GM19463 (cell line): ENCODE results near the gene ABI1.
"Not testable (repeated sequence)": the region's sequence is repeated elsewhere in the genome, so short reads cannot be mapped to it uniquely, and the experiment has no call there.

Source experiments
- ATAC-seq: cut with Tn5 transposase; IDR thresholded peaks from one replicate; pipeline ENCODE4 v1.9.1; 2021; ENCODE audit warnings: mild to moderate bottlenecking, moderate library complexity; ENCODE audit not compliant: unreplicated experiment

The ABI1 gene

DNA sequence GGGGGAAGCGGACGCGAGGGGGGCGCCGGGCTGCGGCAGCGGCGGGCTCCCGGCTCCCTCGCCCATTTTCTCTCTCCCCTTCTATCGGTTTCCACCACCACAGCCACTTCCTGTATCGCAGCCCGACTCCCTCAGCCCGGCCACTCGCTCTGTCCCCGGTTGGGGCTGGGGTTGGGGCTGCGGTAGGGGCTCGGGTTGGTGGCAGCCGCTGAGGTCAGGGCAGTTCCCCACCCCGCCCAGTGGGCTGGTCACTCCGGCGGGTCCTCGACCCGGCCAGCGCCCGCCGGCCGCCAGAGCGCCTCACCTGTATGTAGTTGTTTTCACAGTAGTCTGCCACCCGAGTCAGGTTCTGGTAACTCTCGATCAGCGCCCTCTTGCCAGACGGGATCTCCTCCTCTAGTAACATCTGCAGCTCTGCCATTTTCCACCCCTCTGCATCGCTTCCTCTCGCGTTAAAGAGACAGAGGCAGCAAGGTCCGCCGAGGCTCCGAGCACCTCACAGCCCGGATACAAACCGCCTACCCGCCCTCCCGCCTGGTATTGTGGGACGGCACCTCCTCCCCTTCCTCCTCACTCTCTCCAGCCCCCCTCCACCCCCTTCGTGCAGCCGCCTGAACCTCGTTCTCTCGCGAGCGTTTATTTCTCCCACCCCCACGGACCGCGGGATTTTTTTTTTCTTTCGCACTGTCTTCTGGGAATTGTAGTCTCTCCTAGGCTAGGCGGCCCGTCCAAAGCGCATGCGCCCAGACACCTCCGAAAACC, at the start of gene ABI1:
Gene ABI1, minus strand, starts transcription at position 516 of the 762 bp plus-strand sequence. Its CDS starts 95 bp downstream, at position 421.
- ATAC-seq: peak; percentile 68

DNA sequence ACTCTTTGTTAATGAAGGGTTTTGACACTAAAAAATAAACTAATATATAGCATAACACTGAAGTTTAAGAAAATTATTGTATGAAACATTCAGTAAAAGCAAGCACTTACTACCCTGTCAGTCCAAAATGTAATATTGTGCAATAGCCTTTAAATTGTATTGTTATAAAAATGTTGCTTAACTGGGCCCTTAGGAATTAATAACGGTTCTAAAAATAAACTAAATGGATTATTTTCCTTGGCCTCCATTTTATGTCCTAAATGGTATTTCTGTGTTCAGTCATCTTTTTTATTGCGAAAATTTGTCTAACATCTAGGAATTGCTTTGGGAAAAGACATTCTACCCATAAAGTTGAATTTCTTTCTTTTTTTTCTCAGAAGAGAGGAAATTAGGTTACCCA, 49.0 kb upstream of the ABI1 start:
- no peak for ATAC-seq

DNA sequence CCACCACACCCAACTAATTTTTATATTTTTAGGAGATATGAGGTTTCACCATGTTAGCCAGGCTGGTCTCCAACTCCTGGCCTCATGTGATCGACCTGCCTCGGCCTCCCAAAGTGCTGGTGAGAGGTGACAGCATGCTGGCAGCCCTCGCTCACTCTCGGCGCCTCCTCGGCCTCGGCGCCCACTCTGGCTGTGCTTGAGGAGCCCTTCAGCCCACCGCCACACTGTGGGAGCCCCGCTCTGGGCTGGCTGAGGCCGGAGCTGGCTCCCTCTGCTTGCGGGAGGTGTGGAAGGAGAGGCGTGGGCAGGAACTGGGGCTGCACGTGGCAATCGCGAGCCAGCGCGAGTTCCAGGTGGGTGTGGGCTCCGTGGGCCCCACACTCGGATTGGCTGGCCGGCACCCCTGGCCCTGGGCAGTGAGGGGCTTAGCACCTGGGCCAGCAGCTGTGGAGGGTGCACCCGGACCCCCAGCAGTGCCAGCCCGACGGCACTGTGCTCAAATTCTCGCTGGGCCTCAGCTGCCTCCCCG, 44.6 kb upstream of the ABI1 start:
- not testable (repeated sequence) for ATAC-seq

DNA sequence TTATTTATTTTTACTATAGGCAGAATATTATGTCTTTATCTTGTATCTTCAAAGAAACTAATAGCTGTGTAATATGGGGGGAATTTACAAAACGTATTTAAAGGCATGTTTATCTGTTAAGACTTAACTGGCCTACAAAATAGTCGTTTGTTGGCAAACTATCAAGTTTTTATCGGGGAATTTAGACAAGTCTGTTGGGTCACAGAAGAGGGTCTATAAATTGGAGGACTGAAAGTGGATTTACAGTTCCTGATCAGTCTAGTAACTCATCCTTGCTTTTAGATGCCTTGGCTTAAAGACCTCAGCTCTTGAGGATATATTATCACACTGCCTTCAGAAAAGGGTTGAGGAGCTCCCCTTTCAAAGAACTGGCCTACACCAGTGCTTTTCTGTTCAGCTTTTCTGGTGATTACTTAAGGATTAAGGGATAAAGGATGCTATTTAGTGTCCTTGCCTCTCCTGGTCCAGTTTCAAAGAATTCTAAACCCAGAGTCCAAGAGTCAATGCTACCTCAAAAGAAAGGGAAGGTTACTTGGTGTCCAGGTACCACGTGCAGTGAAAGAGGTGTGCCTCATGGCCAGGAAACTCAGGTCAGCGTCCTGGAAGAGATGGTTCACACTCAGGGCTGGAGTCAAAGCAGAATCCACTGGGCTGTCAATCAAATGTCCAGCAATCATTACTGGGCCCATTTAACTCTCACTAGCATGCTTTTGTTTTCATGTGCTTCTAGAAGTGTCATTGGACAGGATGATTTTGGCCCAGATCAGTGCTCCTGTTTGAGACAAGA, 42.9 kb upstream of the ABI1 start:
- no peak for ATAC-seq

DNA sequence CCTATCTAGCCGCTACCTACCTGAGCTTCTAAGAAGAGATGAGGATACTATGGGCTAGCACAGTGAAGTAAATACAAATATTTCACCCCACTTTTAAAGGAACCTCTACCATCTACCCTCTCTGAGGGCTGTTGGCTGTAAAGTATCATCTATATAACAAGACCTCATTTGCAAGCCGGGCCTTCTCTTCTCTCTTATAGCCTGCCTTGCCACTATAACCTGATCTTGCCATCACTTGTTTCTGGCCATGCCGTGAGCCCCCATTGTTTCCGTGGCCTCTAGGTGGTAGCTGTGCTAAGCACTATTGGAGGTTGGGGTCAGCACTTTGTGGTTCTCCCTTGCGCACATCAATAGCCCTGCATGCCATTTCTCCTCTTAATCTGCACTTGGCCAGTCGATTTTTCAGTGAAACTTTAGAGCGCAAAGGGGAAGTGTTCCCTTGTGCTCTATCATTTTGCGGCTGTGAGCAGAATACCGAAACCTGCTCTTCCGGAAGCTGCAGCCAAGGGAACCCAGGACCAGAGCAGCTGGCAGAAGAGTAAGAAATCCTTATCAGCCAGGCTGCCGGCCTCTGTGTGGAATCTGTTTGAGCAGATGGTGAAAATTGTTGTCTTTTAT, 31.7 kb upstream of the ABI1 start:
- peak; percentile 94 for ATAC-seq

DNA sequence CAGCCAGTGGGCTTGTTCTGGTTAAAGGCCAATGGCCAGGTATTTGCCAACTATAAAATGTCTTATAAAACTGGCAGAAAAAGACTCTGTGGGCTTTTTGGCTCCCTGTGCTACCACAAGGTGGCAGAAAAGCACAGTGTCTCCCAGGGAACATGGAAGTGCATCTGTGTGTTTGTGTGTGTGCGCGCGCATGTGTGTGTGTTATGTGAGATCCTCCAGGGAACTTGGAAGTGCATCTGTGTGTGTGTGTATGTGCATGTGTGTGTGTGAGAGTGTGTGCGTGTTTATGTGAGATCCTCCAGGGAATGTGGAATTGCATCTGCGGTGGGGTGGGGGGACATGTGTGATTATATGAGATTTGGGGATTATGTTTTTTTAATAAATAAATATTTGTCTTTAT, 30.2 kb upstream of the ABI1 start:
- no peak for ATAC-seq

DNA sequence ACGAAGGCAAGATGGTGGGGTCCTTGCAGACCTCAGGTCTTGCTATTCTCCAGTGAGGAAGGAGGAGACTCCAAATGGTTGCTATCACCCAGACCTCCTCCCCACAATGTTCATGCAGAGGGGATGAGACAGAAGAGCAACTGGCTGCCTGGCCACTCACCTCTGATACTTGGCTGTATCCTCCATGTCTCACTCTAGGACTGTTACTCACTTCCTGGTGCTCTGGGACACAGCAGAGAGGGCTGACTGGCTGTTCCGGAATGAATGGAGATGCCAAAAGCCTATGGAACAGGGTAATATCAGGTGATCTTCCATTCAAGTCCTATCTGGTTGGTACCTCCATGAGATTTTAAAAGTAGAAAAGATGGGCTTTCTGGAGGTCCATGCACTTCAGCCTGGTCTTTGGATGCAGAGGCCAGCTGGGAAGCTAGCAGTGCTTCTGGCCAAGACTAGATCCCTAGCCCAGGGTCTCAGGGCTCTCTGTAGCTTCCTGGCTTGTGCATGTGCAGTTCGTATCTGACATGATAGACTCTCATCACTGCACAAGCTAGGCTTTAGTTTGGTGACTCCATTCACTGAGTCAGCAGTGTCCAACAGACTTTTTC, 27.0 kb upstream of the ABI1 start:
- ATAC-seq: no peak

DNA sequence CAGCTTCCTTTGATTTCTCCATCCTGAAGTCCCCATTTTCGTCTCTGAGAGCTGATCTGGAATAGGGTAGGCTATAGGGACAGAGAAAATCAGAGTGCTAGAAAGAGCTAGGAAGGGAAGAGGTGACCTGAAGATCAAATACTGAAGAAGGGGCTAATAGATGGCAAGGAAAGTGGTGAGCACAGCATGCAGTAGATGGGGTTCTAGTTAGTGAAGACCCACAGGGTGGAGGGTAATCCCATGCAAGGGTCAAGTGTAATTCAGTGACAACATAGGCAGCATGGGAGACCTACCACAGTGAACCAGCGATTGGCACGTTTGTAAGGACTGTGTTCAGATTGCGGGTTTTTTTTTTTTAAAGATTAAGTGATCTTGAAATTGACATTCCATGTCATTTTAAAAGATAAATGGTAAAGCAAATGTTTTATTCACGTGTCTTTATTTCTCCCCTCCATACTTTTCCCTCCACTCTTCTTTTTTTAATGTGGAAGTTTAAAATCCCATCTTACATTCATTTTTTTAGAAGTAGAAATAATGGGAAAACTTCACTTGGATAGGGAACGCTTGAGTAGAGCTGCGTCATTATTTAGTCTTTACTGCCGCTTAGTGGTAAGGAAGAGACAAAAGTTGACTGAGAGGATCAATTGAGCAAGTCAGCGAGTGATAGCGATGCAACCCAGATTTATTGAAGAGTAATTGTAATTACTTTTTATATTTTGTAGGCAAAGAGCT, 21.0 kb upstream of the ABI1 start:
- no peak for ATAC-seq

DNA sequence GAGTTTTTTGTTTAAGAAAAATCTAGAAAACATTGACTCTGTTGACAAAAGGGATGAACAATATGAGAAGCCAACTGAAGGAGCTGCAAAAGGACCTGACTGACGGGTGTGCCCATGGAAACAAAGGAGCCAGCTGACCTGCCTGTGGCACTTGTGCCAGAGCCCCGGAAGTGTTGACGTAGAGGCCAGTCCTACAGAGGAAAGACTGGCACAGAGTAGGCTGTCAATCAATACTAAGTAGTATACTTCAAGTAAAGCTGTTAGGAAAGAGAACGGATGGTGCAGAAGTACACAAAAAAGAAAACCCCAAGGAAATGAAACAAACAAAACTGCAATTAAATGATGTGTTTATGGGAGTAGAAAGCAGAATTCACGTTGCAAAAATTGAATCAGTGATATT, 19.0 kb upstream of the ABI1 start:
- no peak for ATAC-seq

DNA sequence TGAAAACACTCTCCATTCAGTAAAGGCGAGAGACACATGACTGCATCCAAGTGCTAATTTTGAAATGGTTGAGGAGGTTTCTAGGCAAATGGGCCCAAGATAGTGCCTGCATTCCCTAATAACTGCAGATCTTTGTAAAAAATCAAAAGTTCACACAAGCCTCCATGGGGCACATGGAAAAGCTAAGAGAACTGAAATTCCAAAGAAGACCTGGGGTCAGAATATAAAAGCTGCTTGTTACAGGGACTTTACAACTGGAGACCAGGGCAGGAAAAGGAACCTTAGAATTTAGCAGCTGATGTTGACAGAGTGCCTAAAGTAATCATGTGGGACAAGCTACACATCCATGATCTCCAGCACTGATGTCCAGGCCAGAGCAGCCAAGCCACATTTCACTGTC, 10.0 kb upstream of the ABI1 start:
- no peak for ATAC-seq

DNA sequence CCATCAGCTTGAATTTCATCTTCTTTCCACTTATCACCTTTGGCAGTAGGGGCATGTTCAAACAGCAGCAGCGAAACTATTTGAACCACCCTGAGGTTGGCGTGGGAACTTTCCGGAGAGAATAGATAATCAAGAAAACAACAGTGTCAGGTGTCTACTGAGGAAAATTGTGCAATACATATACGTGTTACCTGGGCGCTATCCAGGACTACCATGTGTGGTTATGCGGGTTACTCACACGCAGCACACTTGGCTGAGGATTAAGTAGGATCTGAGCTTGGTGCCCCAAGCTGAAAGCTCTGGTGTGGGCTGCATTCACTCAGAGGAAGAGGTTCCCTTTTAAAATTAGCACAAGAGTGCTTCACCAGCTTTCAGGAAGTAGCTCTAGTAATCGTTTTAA, 8.8 kb upstream of the ABI1 start:
- ATAC-seq: no peak

DNA sequence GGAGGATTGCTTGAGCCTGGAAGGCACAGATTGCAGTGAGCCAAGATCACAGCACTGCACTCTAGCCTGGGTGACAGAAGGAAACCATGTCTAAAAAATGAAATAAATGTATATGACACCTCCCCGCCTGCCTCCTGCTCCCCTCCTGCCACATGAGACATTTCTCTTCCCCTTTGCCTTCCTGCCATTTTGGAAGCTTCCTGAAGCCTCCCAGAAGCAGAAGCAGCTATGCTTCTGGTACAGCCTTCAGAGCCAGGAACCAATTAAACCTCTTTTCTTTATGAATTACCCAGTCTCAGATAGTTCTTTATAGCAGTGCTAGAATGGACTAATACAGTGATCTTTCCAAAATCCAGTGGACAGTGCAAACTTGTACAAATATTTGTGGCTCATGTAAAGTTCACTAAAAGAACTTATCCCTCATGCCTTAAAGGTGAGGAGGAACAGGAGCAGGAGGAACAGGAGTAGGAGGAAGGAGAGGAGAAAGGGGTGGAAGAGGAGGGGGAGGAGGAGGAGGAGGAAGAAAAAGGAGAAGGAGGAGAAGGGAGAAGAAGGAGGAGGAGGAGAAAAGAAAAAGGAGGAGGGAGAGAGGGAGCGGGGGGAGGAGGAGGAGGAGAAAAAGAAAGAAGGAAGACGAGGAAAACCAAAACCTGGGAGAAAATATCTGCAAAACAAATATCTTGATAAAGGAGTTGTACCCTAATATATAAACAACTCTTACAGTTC, 2.8 kb upstream of the ABI1 start:
- no peak for ATAC-seq

DNA sequence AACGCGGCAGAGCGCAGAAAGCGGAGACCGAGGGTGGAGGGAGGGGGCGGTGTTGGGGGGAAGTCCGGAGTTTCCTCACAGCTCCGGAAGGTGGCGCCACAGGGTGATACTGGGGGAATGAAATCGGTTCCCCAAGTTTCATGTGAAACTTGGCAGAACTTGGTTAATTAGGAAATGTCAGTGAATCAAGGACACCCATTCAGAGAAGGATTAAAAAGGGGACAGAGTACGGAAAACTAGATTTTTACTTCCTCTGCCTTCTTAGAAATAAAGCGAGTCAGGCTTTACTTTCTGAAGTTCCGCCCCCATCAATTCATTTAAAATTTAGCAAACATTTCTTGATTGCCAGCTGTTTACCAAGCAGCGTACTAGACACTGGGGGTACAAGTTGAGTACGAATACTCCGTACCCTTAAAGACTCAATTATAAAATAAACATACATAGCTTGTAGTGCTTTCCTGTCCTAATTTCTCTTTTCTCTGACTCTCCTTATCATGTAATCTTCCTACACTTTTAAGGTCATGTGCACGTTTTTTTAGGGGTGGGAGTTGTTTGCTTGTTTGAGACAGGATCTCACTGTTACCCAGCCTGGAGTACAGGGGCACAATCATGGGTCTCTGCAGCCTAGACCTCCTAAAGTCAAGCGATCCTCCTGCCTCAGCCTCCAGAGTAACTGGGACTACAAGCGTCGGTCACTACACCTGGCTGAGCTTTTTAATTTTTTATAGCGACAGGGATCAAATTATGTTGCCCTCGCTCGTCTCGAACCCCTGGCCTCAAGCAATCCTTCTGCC, 644 bp upstream of the ABI1 start:
- no peak for ATAC-seq

DNA sequence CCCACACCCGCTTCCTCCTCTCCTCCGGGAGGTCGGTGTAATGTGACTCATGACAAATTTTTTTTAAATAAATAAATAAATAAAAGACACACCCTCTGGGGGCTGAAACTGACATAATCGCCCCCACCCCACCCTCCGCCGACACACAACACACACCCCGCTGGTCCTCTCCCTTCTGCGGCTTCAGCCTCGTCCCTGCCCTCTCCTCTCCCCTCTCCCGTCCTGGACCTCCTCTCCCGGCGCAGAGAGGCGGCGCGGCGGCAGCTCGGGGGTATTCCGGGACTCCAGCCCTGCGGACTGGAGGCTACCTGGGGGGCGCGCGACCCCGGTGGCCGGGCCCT, 686 bp downstream of the ABI1 start:
- peak; percentile 16 for ATAC-seq

DNA sequence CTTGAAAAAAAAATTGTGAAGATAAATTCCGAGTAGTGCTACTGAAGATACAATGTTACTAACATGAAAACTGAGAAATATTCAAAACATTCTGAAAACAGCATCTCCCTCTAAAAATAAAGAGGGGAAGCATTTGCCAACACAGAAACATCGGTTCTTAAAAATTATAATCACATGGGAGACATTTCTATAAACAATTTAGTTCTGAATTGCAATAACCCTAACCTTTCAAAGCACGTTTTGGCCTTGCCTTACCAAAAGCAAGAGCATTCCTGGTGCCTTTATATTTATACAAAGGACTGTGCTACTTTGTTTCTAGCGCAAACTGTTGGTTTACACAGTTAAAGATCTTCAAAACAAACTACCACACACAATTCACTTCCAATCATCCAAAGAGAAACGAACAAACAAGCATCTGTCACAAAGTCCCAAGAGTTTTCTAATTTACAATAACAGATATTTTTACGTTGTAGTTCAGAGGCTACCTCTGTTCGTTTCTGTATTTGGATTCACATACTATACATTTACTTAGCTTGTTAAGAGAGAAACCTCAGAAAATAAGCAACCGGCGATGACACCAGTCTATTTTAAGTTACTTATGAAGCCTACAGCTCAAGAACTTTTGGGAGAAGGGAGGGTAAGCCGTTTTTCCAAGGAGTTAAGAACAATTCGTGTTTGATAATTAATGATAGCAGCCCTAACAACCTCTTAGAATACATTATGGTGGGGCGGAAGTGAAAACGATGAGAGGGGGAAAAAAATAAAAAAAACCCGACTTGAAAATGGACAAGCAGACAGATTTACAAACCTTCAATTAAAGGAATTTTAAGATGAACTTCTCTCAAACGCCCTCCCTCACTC, 1.3 kb downstream of the ABI1 start:
- no peak for ATAC-seq

DNA sequence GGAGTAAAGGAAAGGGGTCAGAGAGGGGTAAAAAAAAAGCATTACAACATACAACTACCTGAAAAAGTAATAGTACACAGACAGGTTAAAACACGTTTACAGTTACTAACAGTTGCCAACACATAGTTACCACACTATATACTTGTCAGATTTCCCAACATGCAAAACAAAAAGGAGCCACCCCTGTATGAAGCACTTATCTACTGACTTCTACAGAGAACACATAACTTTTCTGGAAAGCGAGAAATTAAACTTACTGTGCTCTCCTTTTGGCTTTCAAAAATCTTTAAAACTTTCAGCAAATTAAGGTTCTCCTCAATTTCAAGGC, 2.1 kb downstream of the ABI1 start:
- ATAC-seq: no peak

DNA sequence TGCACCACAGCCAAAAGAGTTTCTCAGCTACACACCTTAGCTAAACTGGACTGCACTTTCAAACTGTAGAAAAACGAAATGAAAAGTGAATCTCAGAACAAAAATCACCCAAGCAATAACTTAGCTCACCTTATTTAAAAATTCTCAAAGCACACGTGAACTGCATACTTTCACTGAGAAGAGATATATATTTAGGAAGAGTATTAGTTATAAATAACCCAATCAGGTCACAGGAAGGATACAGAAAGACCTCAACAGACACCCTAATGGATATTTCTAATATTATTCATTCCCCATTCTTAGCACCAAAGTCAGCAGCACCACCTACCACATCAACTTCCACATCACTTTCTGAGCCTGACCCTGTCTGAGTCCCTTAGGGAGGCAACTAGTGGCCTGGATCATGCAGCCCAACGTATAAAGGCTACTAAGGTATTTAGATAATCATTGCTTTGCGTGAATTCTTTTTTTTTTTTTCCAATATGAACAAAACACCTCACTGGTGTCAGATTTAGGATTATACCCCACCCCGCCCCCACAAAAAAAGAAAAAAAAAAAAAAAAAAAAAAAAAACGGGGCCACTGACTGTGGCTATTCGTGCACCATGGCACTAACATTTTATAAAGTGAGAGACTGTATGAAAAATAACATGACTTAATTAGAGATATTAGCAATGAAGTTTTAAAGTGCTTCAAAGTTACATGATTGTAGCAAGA, 2.6 kb downstream of the ABI1 start:
- peak; percentile 21 for ATAC-seq

DNA sequence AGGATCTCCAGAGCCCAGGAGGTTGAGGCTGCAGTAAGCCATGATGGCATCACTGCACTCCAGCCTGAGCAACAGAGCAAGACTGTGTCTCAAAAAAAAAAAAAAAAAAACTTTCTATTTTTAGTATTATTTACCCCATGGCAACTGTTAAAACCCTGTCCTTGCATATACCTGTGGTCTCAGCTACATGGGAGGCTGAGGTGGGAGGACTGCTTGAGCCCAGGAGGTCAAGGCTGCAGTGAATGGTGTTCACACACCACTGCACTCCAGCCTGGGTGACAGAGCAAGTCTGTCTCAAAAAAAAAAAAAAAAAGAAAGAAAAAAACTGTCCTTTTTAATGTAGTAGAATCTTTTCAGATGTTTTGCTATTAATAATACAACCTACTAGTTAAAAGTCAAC, 3.2 kb downstream of the ABI1 start:
- peak; percentile 5 for ATAC-seq
